SJSA1 (cell line): ENCODE measurements around the gene CCDC102A. TPM values are rescaled to one million over a fixed set of nuclear protein-coding genes. Genes with fewer than 3 reads are reported as not detected.
A peak's percentile ranks its signal among the peaks of the same experiment; 100 is the strongest.
"Not testable (repeated sequence)": the region's sequence is repeated elsewhere in the genome, so short reads cannot be mapped to it uniquely, and the experiment has no call there.

Source experiments
- DNase-seq, 2 experiments: peaks; one replicate each; pipeline ENCODE4 v3.0.0-alpha.2; 2015 to 2020; ENCODE audit warnings: low spot score in 2 of 2, low read depth in 1 of 2
- H3K27ac ChIP-seq: fragments of 250-450 bp; sonication (Bioruptor Pico); 2 replicates; pipeline ENCODE4 v1.5.1; 2020; ENCODE audit warnings: mild to moderate bottlenecking, moderate library complexity
- H3K27me3 ChIP-seq: fragments of 250-450 bp; sonication (Bioruptor Pico); replicated peaks from 2 replicates; pipeline ENCODE4 v1.5.1; 2020; ENCODE audit warnings: mild to moderate bottlenecking, moderate library complexity
- H3K36me3 ChIP-seq: fragments of 250-450 bp; sonication (Bioruptor Pico); 2 replicates; pipeline ENCODE4 v1.5.1; 2020; ENCODE audit warnings: mild to moderate bottlenecking
- H3K4me1 ChIP-seq: fragments of 250-450 bp; sonication (Bioruptor Pico); replicated peaks from 2 replicates; pipeline ENCODE4 v1.6.1; 2021; ENCODE audit warnings: mild to moderate bottlenecking
- H3K4me3 ChIP-seq: fragments of 250-450 bp; sonication (Bioruptor Pico); 2 replicates; pipeline ENCODE4 v1.5.1; 2020; ENCODE audit warnings: mild to moderate bottlenecking
- H3K9me3 ChIP-seq: fragments of 250-450 bp; sonication (Bioruptor Pico); replicated peaks from 2 replicates; pipeline ENCODE4 v1.5.1; 2020; ENCODE audit warnings: mild to moderate bottlenecking
- total RNA-seq: library from RNA; depleted of rRNA; stranded (reverse); fragments of >200 nt; shearing (Covaris generic); gene quantifications from 2 replicates; pipeline ENCODE4 v1.2.3, GENCODE V29; 2014

Gene CCDC102A
- total RNA-seq, 1 experiment from 2014 or later: 13.4 TPM

- no peak overlapping the region for H3K4me3 ChIP-seq
- DNase-seq: peak in 1 of 2 experiments; percentile 19
- H3K36me3 ChIP-seq: no peaks in the 10 kb centered on the region
Observed at GRCh38 chr16:57559072-57559790, 22.9 kb upstream of the CCDC102A start.

GRCh38 chr16:57556941-57557541 lies 20.7 kb upstream of the CCDC102A start:
- H3K4me3 ChIP-seq: no peak overlapping the region
- no peaks in the 10 kb centered on the region for H3K36me3 ChIP-seq
- H3K9me3 ChIP-seq: peaks cover 3% of the 10 kb centered on the region
- no peak for DNase-seq
- H3K27ac ChIP-seq: no peak overlapping the region
- H3K4me1 ChIP-seq: no peaks in the 10 kb centered on the region
- H3K27me3 ChIP-seq: peaks cover 6% of the 10 kb centered on the region; the same call in 1 of the 2 replicates

More at GRCh38 chr16:57559072-57559790, 22.9 kb upstream of the CCDC102A start:
- no peak overlapping the region for H3K27ac ChIP-seq
- no peaks in the 10 kb centered on the region for H3K4me1 ChIP-seq
- H3K27me3 ChIP-seq: peaks cover 4% of the 10 kb centered on the region; the same call in 1 of the 2 replicates
- H3K9me3 ChIP-seq: peaks cover 3% of the 10 kb centered on the region

- Histone ChIP-seq H3K36me3 (no peaks in the 10 kb centered on the region), H3K9me3 (peaks cover 9% of the 10 kb centered on the region; the same call in 1 of the 2 replicates), H3K4me1 (peaks cover 3% of the 10 kb centered on the region), H3K27ac (no peak overlapping the region), H3K4me3 (no peak overlapping the region), H3K27me3 (peaks cover 6% of the 10 kb centered on the region; the same call in 1 of the 2 replicates)
- DNase-seq: no peak
Observed at GRCh38 chr16:57555831-57556230, 19.5 kb upstream of the CCDC102A start.

- no peaks in the 10 kb centered on the region for H3K36me3 ChIP-seq
- peak in 1 of 2 experiments; percentile 11 for DNase-seq
- no peak overlapping the region for H3K27ac ChIP-seq
- H3K9me3 ChIP-seq: 0 out of 2 replicates have a peak, but pooled peaks cover 5% of the 10 kb centered on the region
- H3K4me1 ChIP-seq: peaks cover 6% of the 10 kb centered on the region
- peaks cover 9% of the 10 kb centered on the region; the same call in 1 of the 2 replicates for H3K27me3 ChIP-seq
- no peak overlapping the region for H3K4me3 ChIP-seq
Observed at GRCh38 chr16:57551057-57551456, 14.7 kb upstream of the CCDC102A start.

GRCh38 chr16:57549730-57550129 lies 13.4 kb upstream of the CCDC102A start:
- no peak overlapping the region for H3K27ac ChIP-seq
- DNase-seq: no peak
- no peaks in the 10 kb centered on the region for H3K36me3 ChIP-seq
- H3K4me3 ChIP-seq: no peak overlapping the region
- peaks cover 9% of the 10 kb centered on the region; the same call in 1 of the 2 replicates for H3K27me3 ChIP-seq
- H3K9me3 ChIP-seq: 0 out of 2 replicates have a peak, but pooled peaks cover 5% of the 10 kb centered on the region
- peaks cover 6% of the 10 kb centered on the region for H3K4me1 ChIP-seq

- Histone ChIP-seq H3K36me3 (no peaks in the 10 kb centered on the region), H3K4me3 (no peak overlapping the region), H3K4me1 (peaks cover 6% of the 10 kb centered on the region), H3K9me3 (0 out of 2 replicates have a peak, but pooled peaks cover 5% of the 10 kb centered on the region), H3K27ac (no peak overlapping the region), H3K27me3 (peaks cover 7% of the 10 kb centered on the region; the same call in 1 of the 2 replicates)
- DNase-seq: no peak
Observed at GRCh38 chr16:57548408-57548807, 12.0 kb upstream of the CCDC102A start.

- not testable (repeated sequence) for H3K4me1 ChIP-seq, H3K27me3 ChIP-seq, H3K9me3 ChIP-seq, H3K27ac ChIP-seq, H3K4me3 ChIP-seq, H3K36me3 ChIP-seq
- DNase-seq: peak in 1 of 2 experiments; percentile 16
Observed at GRCh38 chr16:57547524-57547923, 11.2 kb upstream of the CCDC102A start.

GRCh38 chr16:57544124-57544653 lies 7.8 kb upstream of the CCDC102A start:
- H3K27ac ChIP-seq: no peak overlapping the region
- no peak overlapping the region for H3K4me3 ChIP-seq
- no peaks in the 10 kb centered on the region for H3K36me3 ChIP-seq
- H3K9me3 ChIP-seq: no peaks in the 10 kb centered on the region
- peaks cover 4% of the 10 kb centered on the region; the same call in 1 of the 2 replicates for H3K27me3 ChIP-seq
- no peaks in the 10 kb centered on the region for H3K4me1 ChIP-seq
- peak in 1 of 2 experiments; percentile 15 for DNase-seq

- no peak overlapping the region for H3K27ac ChIP-seq
- H3K9me3 ChIP-seq: no peaks in the 10 kb centered on the region
- no peaks in the 10 kb centered on the region for H3K36me3 ChIP-seq
- no peak overlapping the region for H3K4me3 ChIP-seq
- peaks cover 5% of the 10 kb centered on the region; the same call in 1 of the 2 replicates for H3K4me1 ChIP-seq
- DNase-seq: peak in 1 of 2 experiments; percentile 15
- H3K27me3 ChIP-seq: no peaks in the 10 kb centered on the region; the same call in 1 of the 2 replicates
Observed at GRCh38 chr16:57541754-57542435, 5.5 kb upstream of the CCDC102A start.

GRCh38 chr16:57540906-57541753 lies 4.8 kb upstream of the CCDC102A start:
- DNase-seq: peak in 1 of 2 experiments; percentile 28
- no peaks in the 10 kb centered on the region for H3K36me3 ChIP-seq
- no peak overlapping the region for H3K4me3 ChIP-seq
- H3K9me3 ChIP-seq: no peaks in the 10 kb centered on the region
- peaks cover 8% of the 10 kb centered on the region; the same call in 1 of the 2 replicates for H3K4me1 ChIP-seq
- H3K27me3 ChIP-seq: no peaks in the 10 kb centered on the region; the same call in 1 of the 2 replicates
- no peak overlapping the region for H3K27ac ChIP-seq

GRCh38 chr16:57540387-57540786 lies 4.0 kb upstream of the CCDC102A start:
- Histone ChIP-seq H3K36me3 (no peaks in the 10 kb centered on the region), H3K27ac (no peak overlapping the region), H3K4me1 (peaks cover 11% of the 10 kb centered on the region), H3K4me3 (no peak overlapping the region), H3K27me3 (no peaks in the 10 kb centered on the region; the same call in 1 of the 2 replicates), H3K9me3 (no peaks in the 10 kb centered on the region)
- peak in 1 of 2 experiments; percentile 10 for DNase-seq

- peaks cover 11% of the 10 kb centered on the region for H3K4me1 ChIP-seq
- no peaks in the 10 kb centered on the region; the same call in 1 of the 2 replicates for H3K27me3 ChIP-seq
- no peak overlapping the region for H3K27ac ChIP-seq
- H3K4me3 ChIP-seq: no peak overlapping the region
- H3K9me3 ChIP-seq: no peaks in the 10 kb centered on the region
- peak in 1 of 2 experiments; percentile 22 for DNase-seq
- no peaks in the 10 kb centered on the region for H3K36me3 ChIP-seq
Observed at GRCh38 chr16:57539072-57539796, 2.9 kb upstream of the CCDC102A start.
